DOHH2 (cell line): ENCODE results near the gene BPIFB1.

ENCODE experiments used
- CTCF ChIP-seq: fragments of 200-600 bp; sonication (generic); IDR thresholded peaks from one replicate; pipeline ENCODE4 v1.5.1; 2014; ENCODE audit warnings: antibody characterized with exemption, mild to moderate bottlenecking, low read depth, low read length; ENCODE audit not compliant: poor library complexity, severe bottlenecking
- EZH2phosphoT487 ChIP-seq: fragments of 200-600 bp; sonication (generic); IDR thresholded peaks from 2 replicates; pipeline ENCODE4 v1.6.1; 2017; ENCODE audit warnings: borderline replicate concordance, mild to moderate bottlenecking, antibody characterized with exemption, low read length, moderate library complexity, mixed read lengths

DNA sequence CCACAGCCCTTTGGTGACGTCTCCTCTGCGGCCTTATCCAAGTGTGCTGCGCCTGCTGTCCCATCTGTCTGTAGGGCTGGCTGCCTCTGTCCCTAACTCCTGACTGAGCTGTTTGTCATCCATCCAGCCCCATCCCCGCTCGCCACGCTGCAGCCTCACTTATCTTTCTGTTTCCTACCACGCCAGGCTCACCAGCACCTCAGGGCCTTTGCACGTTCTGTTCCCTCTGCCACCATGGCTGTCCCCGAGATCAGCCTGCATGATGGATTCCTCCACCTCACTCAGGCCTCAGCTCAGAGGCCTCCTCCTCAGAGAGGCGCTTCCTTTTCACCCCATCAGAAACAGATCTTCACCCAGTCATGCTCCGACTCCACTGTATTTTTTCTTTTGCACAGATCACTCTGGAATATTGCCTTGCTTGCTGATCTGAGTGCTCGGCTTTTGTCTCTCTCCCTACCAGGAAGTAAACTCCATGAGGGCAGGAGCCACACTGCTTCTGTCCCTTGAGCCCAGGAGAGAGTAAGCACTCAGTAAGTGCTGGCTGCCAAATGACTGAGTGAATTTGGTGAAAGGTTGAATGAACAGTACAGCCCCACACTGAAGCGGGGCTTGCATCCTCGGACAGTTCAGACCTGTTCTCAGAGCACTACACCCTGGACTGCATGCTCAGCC is 34.5 kb downstream of the BPIFB1 start:
- TF ChIP-seq CTCF (no peak), EZH2phosphoT487 (no peak)
